GM23338 (cell line): ENCODE measurements around the gene PKP3. TPM values are rescaled to one million over a fixed set of nuclear protein-coding genes. Genes with fewer than 3 reads are reported as not detected.

Experiments used
- ATAC-seq: fragments of 200-7000 bp; cut with Tn5 transposase; 3 replicates; pipeline ENCODE4 v1.9.1; 2020
- DNase-seq: peaks from one replicate; pipeline ENCODE4 v3.0.0-alpha.2; 2015; ENCODE audit warnings: low spot score
- H2AFZ ChIP-seq: fragments of 200-600 bp; sonication (generic); 2 replicates; pipeline ENCODE4 v1.8.0; 2016; ENCODE audit warnings: antibody characterized with exemption, mild to moderate bottlenecking, moderate library complexity
- H3F3A ChIP-seq: fragments of 200-600 bp; sonication (generic); replicated peaks from 2 replicates; pipeline ENCODE4 v1.8.0; 2017; ENCODE audit warnings: antibody characterized with exemption, mixed run types, low read depth
- H3K27ac ChIP-seq: fragments of 200-600 bp; sonication (generic); 2 replicates; pipeline ENCODE4 v1.6.1; 2016; ENCODE audit warnings: low read depth
- H3K27me3 ChIP-seq: fragments of 200-600 bp; sonication (generic); 2 replicates; pipeline ENCODE4 v1.8.0; 2016; ENCODE audit warnings: mild to moderate bottlenecking, mixed run types, moderate library complexity; ENCODE audit not compliant: insufficient read depth
- H3K36me3 ChIP-seq: fragments of 200-600 bp; sonication (generic); 2 replicates; pipeline ENCODE4 v1.8.0; 2016; ENCODE audit warnings: mild to moderate bottlenecking; ENCODE audit not compliant: insufficient read depth
- H3K4me1 ChIP-seq: fragments of 200-600 bp; sonication (generic); 2 replicates; pipeline ENCODE4 v1.8.0; 2016; ENCODE audit warnings: mild to moderate bottlenecking, moderate library complexity; ENCODE audit not compliant: insufficient read depth
- H3K4me2 ChIP-seq: fragments of 200-600 bp; sonication (generic); 2 replicates; pipeline ENCODE4 v1.7.1; 2017; ENCODE audit warnings: mixed run types
- H3K4me3 ChIP-seq: fragments of 200-600 bp; sonication (generic); 2 replicates; pipeline ENCODE4 v1.6.1; 2016; ENCODE audit warnings: mixed run types
- H3K79me2 ChIP-seq: fragments of 200-600 bp; sonication (generic); replicated peaks from 2 replicates; pipeline ENCODE4 v1.8.0; 2017; ENCODE audit warnings: mild to moderate bottlenecking; ENCODE audit not compliant: insufficient read depth
- H3K9me2 ChIP-seq: fragments of 200-600 bp; sonication (generic); 2 replicates; pipeline ENCODE4 v1.8.0; 2017; ENCODE audit not compliant: insufficient read depth
- H4K20me1 ChIP-seq: fragments of 200-600 bp; sonication (generic); replicated peaks from 2 replicates; pipeline ENCODE4 v1.8.0; 2017; ENCODE audit warnings: mild to moderate bottlenecking; ENCODE audit not compliant: insufficient read depth
- H3K27ac Mint-ChIP-seq: 2 replicates; pipeline ENCODE4 v1.8.0; 2020; ENCODE audit warnings: inconsistent platforms, mild to moderate bottlenecking, moderate library complexity, mixed read lengths
- H3K27me3 Mint-ChIP-seq: 3 replicates; pipeline ENCODE4 v1.8.0; 2022; ENCODE audit warnings: low read depth, mild to moderate bottlenecking, moderate library complexity, mixed read lengths, inconsistent platforms; ENCODE audit not compliant: insufficient read depth, poor library complexity
- H3K36me3 Mint-ChIP-seq: 3 replicates; pipeline ENCODE4 v1.8.0; 2021; ENCODE audit warnings: low read depth, mild to moderate bottlenecking, inconsistent platforms, moderate library complexity, mixed read lengths
- H3K4me1 Mint-ChIP-seq: 3 replicates; pipeline ENCODE4 v1.8.0; 2020; ENCODE audit warnings: mild to moderate bottlenecking, inconsistent platforms, mixed read lengths
- H3K4me3 Mint-ChIP-seq: 3 replicates; pipeline ENCODE4 v1.8.0; 2021; ENCODE audit warnings: moderate library complexity, mild to moderate bottlenecking, inconsistent platforms, mixed read lengths
- H3K9me3 Mint-ChIP-seq: 3 replicates; pipeline ENCODE4 v1.8.0; 2020; ENCODE audit warnings: moderate library complexity, mild to moderate bottlenecking, inconsistent platforms, mixed read lengths
- CREB1 ChIP-seq: fragments of 250-450 bp; sonication (Bioruptor Pico); IDR thresholded peaks from 2 replicates; pipeline ENCODE4 v1.5.0; 2020; ENCODE audit warnings: low read depth, mild to moderate bottlenecking, moderate library complexity
- CTCF ChIP-seq, 2 experiments: fragments of 200-600 bp in 1 of 2; sonication (generic) in 1 of 2; conservative IDR thresholded peaks; 2 replicates each; pipeline versions ENCODE4 v1.5.1 to v1.6.1; 2016 to 2017; ENCODE audit warnings: antibody characterized with exemption in 2 of 2, low read depth in 2 of 2, mild to moderate bottlenecking in 2 of 2, moderate library complexity in 1 of 2
- ETS1 ChIP-seq: IDR thresholded peaks from 2 replicates; pipeline ENCODE4 v1.6.1; 2016; ENCODE audit warnings: antibody characterized with exemption
- EZH2 ChIP-seq: fragments of 200-600 bp; sonication (generic); IDR thresholded peaks from one replicate; pipeline ENCODE4 v1.8.0; 2017; ENCODE audit warnings: antibody characterized with exemption, mild to moderate bottlenecking, low read depth; ENCODE audit not compliant: unreplicated experiment
- EZH2phosphoT487 ChIP-seq: fragments of 200-600 bp; sonication (generic); IDR thresholded peaks from one replicate; pipeline ENCODE4 v1.8.1; 2018; ENCODE audit warnings: antibody characterized with exemption; ENCODE audit not compliant: unreplicated experiment
- JUNB ChIP-seq: IDR thresholded peaks from one replicate; pipeline ENCODE4 v1.6.1; 2016; ENCODE audit warnings: antibody characterized with exemption; ENCODE audit not compliant: unreplicated experiment
- NANOG ChIP-seq: IDR thresholded peaks from 2 replicates; pipeline ENCODE4 v1.6.1; 2016; ENCODE audit warnings: antibody characterized with exemption, borderline replicate concordance
- POLR2AphosphoS5 ChIP-seq: IDR thresholded peaks from 2 replicates; pipeline ENCODE4 v1.6.1; 2016; ENCODE audit warnings: antibody characterized with exemption, low read depth
- REST ChIP-seq: IDR thresholded peaks from one replicate; pipeline ENCODE4 v1.6.1; 2018; ENCODE audit warnings: antibody characterized with exemption; ENCODE audit not compliant: unreplicated experiment
- STAT1 ChIP-seq: IDR thresholded peaks from one replicate; pipeline ENCODE4 v1.6.1; 2016; ENCODE audit warnings: antibody characterized with exemption; ENCODE audit not compliant: unreplicated experiment
- ZNF114 ChIP-seq: fragments of 250-450 bp; sonication (Bioruptor Pico); IDR thresholded peaks from 2 replicates; pipeline ENCODE4 v1.5.0; 2020; ENCODE audit warnings: mild to moderate bottlenecking, moderate library complexity
- ZNF331 ChIP-seq: fragments of 250-450 bp; sonication (Bioruptor Pico); IDR thresholded peaks from 2 replicates; pipeline ENCODE4 v1.5.0; 2020; ENCODE audit warnings: low read depth, mild to moderate bottlenecking, moderate library complexity
- ZNF462 ChIP-seq: fragments of 250-450 bp; sonication (Bioruptor Pico); IDR thresholded peaks from 2 replicates; pipeline ENCODE4 v1.5.0; 2020; ENCODE audit warnings: mild to moderate bottlenecking, moderate library complexity
- polyA plus RNA-seq: library from polyadenylated mRNA; unstranded; fragments of >200 nt; fragmentation: Nextera tagmentation; extraction: Ambion mirVana; gene quantifications from 2 replicates; pipeline ENCODE4 v1.2.1, GENCODE V29; 2016
- total RNA-seq: library from RNA; depleted of rRNA; stranded (reverse); fragments of >200 nt; shearing (Covaris generic); gene quantifications from 2 replicates; pipeline ENCODE4 v1.2.3, GENCODE V29; 2014

The PKP3 gene
- total and polyA plus RNA-seq, 2 experiments from 2014 or later, result 7.2 to 23.0 TPM

- H3K4me2 ChIP-seq, result no peak overlapping the region
- Mint-ChIP-seq H3K9me3 (0 out of 3 replicates have a peak, but pooled peaks cover under 1% of the 10 kb centered on the region), H3K27me3 (peaks cover 13% of the 10 kb centered on the region), H3K4me3 (no peak overlapping the region), H3K4me1 (peaks cover 10% of the 10 kb centered on the region), H3K27ac (no peak overlapping the region), H3K36me3 (peaks cover 37% of the 10 kb centered on the region)
- H3K4me1 ChIP-seq, result peaks cover 6% of the 10 kb centered on the region; the same call in 1 of the 2 replicates
- H3K27me3 ChIP-seq, result no peaks in the 10 kb centered on the region
- H3K36me3 ChIP-seq, result peaks cover 4% of the 10 kb centered on the region
- no peak overlapping the region for H3K27ac ChIP-seq
- ATAC-seq, result no peak
- peaks cover 21% of the 10 kb centered on the region; the same call in 1 of the 2 replicates for H3F3A ChIP-seq
- no peak overlapping the region for H3K4me3 ChIP-seq
- DNase-seq, result no peak
- TF ChIP-seq POLR2AphosphoS5 (no peak), STAT1 (no peak), NANOG (no peak), JUNB (no peak), ZNF462 (CRISPR knock-in tag) (no peak), EZH2phosphoT487 (no peak), ZNF114 (CRISPR knock-in tag) (no peak), CREB1 (CRISPR knock-in tag) (no peak), REST (no peak), ZNF331 (no peak), CTCF (conservative IDR thresholded peaks at IDR 0.05; ENCODE audit: low read depth in 2 of 2) (no peak), ETS1 (no peak), EZH2 (no peak)
- peaks cover 13% of the 10 kb centered on the region for H3K79me2 ChIP-seq
- no peaks in the 10 kb centered on the region for H3K9me2 ChIP-seq
- H2AFZ ChIP-seq, result no peak overlapping the region
- H4K20me1 ChIP-seq, result no peaks in the 10 kb centered on the region; the same call in 1 of the 2 replicates
These were observed 20.9 kb upstream of the PKP3 start for GRCh38 chr11:372809-373715.
